GM23338 (cell line): Measurements from ENCODE around the gene GLRA1. TPM values are rescaled to one million over a fixed set of nuclear protein-coding genes. Genes with fewer than 3 reads are reported as not detected.

Source experiments
- ATAC-seq: fragments of 200-7000 bp; cut with Tn5 transposase; 3 replicates; pipeline ENCODE4 v1.9.1; 2020
- DNase-seq: peaks from one replicate; pipeline ENCODE4 v3.0.0-alpha.2; 2015; ENCODE audit warnings: low spot score
- H2AFZ ChIP-seq: fragments of 200-600 bp; sonication (generic); 2 replicates; pipeline ENCODE4 v1.8.0; 2016; ENCODE audit warnings: antibody characterized with exemption, mild to moderate bottlenecking, moderate library complexity
- H3F3A ChIP-seq: fragments of 200-600 bp; sonication (generic); replicated peaks from 2 replicates; pipeline ENCODE4 v1.8.0; 2017; ENCODE audit warnings: antibody characterized with exemption, mixed run types, low read depth
- H3K27ac ChIP-seq: fragments of 200-600 bp; sonication (generic); 2 replicates; pipeline ENCODE4 v1.6.1; 2016; ENCODE audit warnings: low read depth
- H3K27me3 ChIP-seq: fragments of 200-600 bp; sonication (generic); 2 replicates; pipeline ENCODE4 v1.8.0; 2016; ENCODE audit warnings: mild to moderate bottlenecking, mixed run types, moderate library complexity; ENCODE audit not compliant: insufficient read depth
- H3K36me3 ChIP-seq: fragments of 200-600 bp; sonication (generic); 2 replicates; pipeline ENCODE4 v1.8.0; 2016; ENCODE audit warnings: mild to moderate bottlenecking; ENCODE audit not compliant: insufficient read depth
- H3K4me1 ChIP-seq: fragments of 200-600 bp; sonication (generic); 2 replicates; pipeline ENCODE4 v1.8.0; 2016; ENCODE audit warnings: mild to moderate bottlenecking, moderate library complexity; ENCODE audit not compliant: insufficient read depth
- H3K4me2 ChIP-seq: fragments of 200-600 bp; sonication (generic); 2 replicates; pipeline ENCODE4 v1.7.1; 2017; ENCODE audit warnings: mixed run types
- H3K4me3 ChIP-seq: fragments of 200-600 bp; sonication (generic); 2 replicates; pipeline ENCODE4 v1.6.1; 2016; ENCODE audit warnings: mixed run types
- H3K79me2 ChIP-seq: fragments of 200-600 bp; sonication (generic); replicated peaks from 2 replicates; pipeline ENCODE4 v1.8.0; 2017; ENCODE audit warnings: mild to moderate bottlenecking; ENCODE audit not compliant: insufficient read depth
- H3K9me2 ChIP-seq: fragments of 200-600 bp; sonication (generic); 2 replicates; pipeline ENCODE4 v1.8.0; 2017; ENCODE audit not compliant: insufficient read depth
- H4K20me1 ChIP-seq: fragments of 200-600 bp; sonication (generic); replicated peaks from 2 replicates; pipeline ENCODE4 v1.8.0; 2017; ENCODE audit warnings: mild to moderate bottlenecking; ENCODE audit not compliant: insufficient read depth
- H3K27ac Mint-ChIP-seq: 2 replicates; pipeline ENCODE4 v1.8.0; 2020; ENCODE audit warnings: inconsistent platforms, mild to moderate bottlenecking, moderate library complexity, mixed read lengths
- H3K27me3 Mint-ChIP-seq: 3 replicates; pipeline ENCODE4 v1.8.0; 2022; ENCODE audit warnings: low read depth, mild to moderate bottlenecking, moderate library complexity, mixed read lengths, inconsistent platforms; ENCODE audit not compliant: insufficient read depth, poor library complexity
- H3K36me3 Mint-ChIP-seq: 3 replicates; pipeline ENCODE4 v1.8.0; 2021; ENCODE audit warnings: low read depth, mild to moderate bottlenecking, inconsistent platforms, moderate library complexity, mixed read lengths
- H3K4me1 Mint-ChIP-seq: 3 replicates; pipeline ENCODE4 v1.8.0; 2020; ENCODE audit warnings: mild to moderate bottlenecking, inconsistent platforms, mixed read lengths
- H3K4me3 Mint-ChIP-seq: 3 replicates; pipeline ENCODE4 v1.8.0; 2021; ENCODE audit warnings: moderate library complexity, mild to moderate bottlenecking, inconsistent platforms, mixed read lengths
- H3K9me3 Mint-ChIP-seq: 3 replicates; pipeline ENCODE4 v1.8.0; 2020; ENCODE audit warnings: moderate library complexity, mild to moderate bottlenecking, inconsistent platforms, mixed read lengths
- CREB1 ChIP-seq: fragments of 250-450 bp; sonication (Bioruptor Pico); IDR thresholded peaks from 2 replicates; pipeline ENCODE4 v1.5.0; 2020; ENCODE audit warnings: low read depth, mild to moderate bottlenecking, moderate library complexity
- CTCF ChIP-seq, 2 experiments: fragments of 200-600 bp in 1 of 2; sonication (generic) in 1 of 2; conservative IDR thresholded peaks; 2 replicates each; pipeline versions ENCODE4 v1.5.1 to v1.6.1; 2016 to 2017; ENCODE audit warnings: antibody characterized with exemption in 2 of 2, low read depth in 2 of 2, mild to moderate bottlenecking in 2 of 2, moderate library complexity in 1 of 2
- ETS1 ChIP-seq: IDR thresholded peaks from 2 replicates; pipeline ENCODE4 v1.6.1; 2016; ENCODE audit warnings: antibody characterized with exemption
- EZH2 ChIP-seq: fragments of 200-600 bp; sonication (generic); IDR thresholded peaks from one replicate; pipeline ENCODE4 v1.8.0; 2017; ENCODE audit warnings: antibody characterized with exemption, mild to moderate bottlenecking, low read depth; ENCODE audit not compliant: unreplicated experiment
- EZH2phosphoT487 ChIP-seq: fragments of 200-600 bp; sonication (generic); IDR thresholded peaks from one replicate; pipeline ENCODE4 v1.8.1; 2018; ENCODE audit warnings: antibody characterized with exemption; ENCODE audit not compliant: unreplicated experiment
- JUNB ChIP-seq: IDR thresholded peaks from one replicate; pipeline ENCODE4 v1.6.1; 2016; ENCODE audit warnings: antibody characterized with exemption; ENCODE audit not compliant: unreplicated experiment
- NANOG ChIP-seq: IDR thresholded peaks from 2 replicates; pipeline ENCODE4 v1.6.1; 2016; ENCODE audit warnings: antibody characterized with exemption, borderline replicate concordance
- POLR2AphosphoS5 ChIP-seq: IDR thresholded peaks from 2 replicates; pipeline ENCODE4 v1.6.1; 2016; ENCODE audit warnings: antibody characterized with exemption, low read depth
- REST ChIP-seq: IDR thresholded peaks from one replicate; pipeline ENCODE4 v1.6.1; 2018; ENCODE audit warnings: antibody characterized with exemption; ENCODE audit not compliant: unreplicated experiment
- STAT1 ChIP-seq: IDR thresholded peaks from one replicate; pipeline ENCODE4 v1.6.1; 2016; ENCODE audit warnings: antibody characterized with exemption; ENCODE audit not compliant: unreplicated experiment
- ZNF114 ChIP-seq: fragments of 250-450 bp; sonication (Bioruptor Pico); IDR thresholded peaks from 2 replicates; pipeline ENCODE4 v1.5.0; 2020; ENCODE audit warnings: mild to moderate bottlenecking, moderate library complexity
- ZNF331 ChIP-seq: fragments of 250-450 bp; sonication (Bioruptor Pico); IDR thresholded peaks from 2 replicates; pipeline ENCODE4 v1.5.0; 2020; ENCODE audit warnings: low read depth, mild to moderate bottlenecking, moderate library complexity
- polyA plus RNA-seq: library from polyadenylated mRNA; unstranded; fragments of >200 nt; fragmentation: Nextera tagmentation; extraction: Ambion mirVana; gene quantifications from 2 replicates; pipeline ENCODE4 v1.2.1, GENCODE V29; 2016
- total RNA-seq: library from RNA; depleted of rRNA; stranded (reverse); fragments of >200 nt; shearing (Covaris generic); gene quantifications from 2 replicates; pipeline ENCODE4 v1.2.3, GENCODE V29; 2014

GLRA1 gene
- total and polyA plus RNA-seq, 2 experiments from 2014 or later: not detected

- no peaks in the 10 kb centered on the region for H3K79me2 ChIP-seq
- no peaks in the 10 kb centered on the region for H3K27me3 ChIP-seq
- ATAC-seq (no peak), DNase-seq (no peak)
- H3F3A ChIP-seq: no peaks in the 10 kb centered on the region
- TF ChIP-seq STAT1 (no peak), POLR2AphosphoS5 (no peak), REST (no peak), NANOG (no peak), JUNB (no peak), CTCF (conservative IDR thresholded peaks at IDR 0.05; ENCODE audit: low read depth in 2 of 2) (no peak), EZH2 (no peak), CREB1 (CRISPR knock-in tag) (no peak), ZNF331 (CRISPR knock-in tag) (no peak), EZH2phosphoT487 (no peak), ETS1 (no peak), ZNF114 (no peak)
- H3K4me1 ChIP-seq: peaks cover 5% of the 10 kb centered on the region
- no peak overlapping the region for H3K4me3 ChIP-seq
- H3K36me3 ChIP-seq: no peaks in the 10 kb centered on the region
- no peak overlapping the region for H3K27ac Mint-ChIP-seq
- H3K9me3 Mint-ChIP-seq: no peaks in the 10 kb centered on the region
- no peak overlapping the region for H3K4me2 ChIP-seq
- H3K27me3 Mint-ChIP-seq: peaks cover 5% of the 10 kb centered on the region
- H3K9me2 ChIP-seq: no peaks in the 10 kb centered on the region
- peaks cover 5% of the 10 kb centered on the region for H3K4me1 Mint-ChIP-seq
- no peak overlapping the region for H2AFZ ChIP-seq
- no peak overlapping the region for H3K4me3 Mint-ChIP-seq
- H3K36me3 Mint-ChIP-seq: peaks cover 10% of the 10 kb centered on the region; the same call in 2 of the 3 replicates
- H3K27ac ChIP-seq: no peak overlapping the region
- peaks cover 15% of the 10 kb centered on the region; the same call in 1 of the 2 replicates for H4K20me1 ChIP-seq
Measured at GRCh38 chr5:151822141-151822540, 102.5 kb downstream of the GLRA1 start.
